HG03460 (cell line): Measurements from ENCODE around the gene STEAP4.

Experiments used
- ATAC-seq: cut with Tn5 transposase; IDR thresholded peaks from one replicate; pipeline ENCODE4 v1.9.1; 2021; ENCODE audit not compliant: unreplicated experiment

The STEAP4 gene

GRCh38 chr7:88306590-88307048, at the start of gene STEAP4:
Gene STEAP4 (minus strand): TSS chr7:88306894. CDS start chr7:88284269, 22,625 bp downstream.
- no peak for ATAC-seq

- ATAC-seq = no peak
Measured at GRCh38 chr7:88355011-88355410, 48.3 kb upstream of the STEAP4 start.

- ATAC-seq = no peak
Measured at GRCh38 chr7:88350118-88350517, 43.4 kb upstream of the STEAP4 start.

GRCh38 chr7:88347517-88347916, 40.8 kb upstream of the STEAP4 start:
- no peak for ATAC-seq

- ATAC-seq = no peak
Measured at GRCh38 chr7:88347090-88347489, 40.4 kb upstream of the STEAP4 start.

GRCh38 chr7:88346357-88346756, 39.7 kb upstream of the STEAP4 start:
- no peak for ATAC-seq

- no peak for ATAC-seq
Measured at GRCh38 chr7:88344956-88345832, 38.5 kb upstream of the STEAP4 start.

GRCh38 chr7:88344271-88344670, 37.6 kb upstream of the STEAP4 start:
- no peak for ATAC-seq

GRCh38 chr7:88339195-88339922, 32.7 kb upstream of the STEAP4 start:
- ATAC-seq = no peak

- ATAC-seq = no peak
Measured at GRCh38 chr7:88338503-88338902, 31.8 kb upstream of the STEAP4 start.

- no peak for ATAC-seq
Measured at GRCh38 chr7:88337572-88337971, 30.9 kb upstream of the STEAP4 start.

GRCh38 chr7:88331322-88331721, 24.6 kb upstream of the STEAP4 start:
- no peak for ATAC-seq

GRCh38 chr7:88329532-88330463, 23.1 kb upstream of the STEAP4 start:
- no peak for ATAC-seq

GRCh38 chr7:88328787-88329186, 22.1 kb upstream of the STEAP4 start:
- ATAC-seq = no peak

GRCh38 chr7:88324699-88325098, 18.0 kb upstream of the STEAP4 start:
- no peak for ATAC-seq

GRCh38 chr7:88322151-88322550, 15.5 kb upstream of the STEAP4 start:
- no peak for ATAC-seq

GRCh38 chr7:88321694-88322093, 15.0 kb upstream of the STEAP4 start:
- no peak for ATAC-seq

- no peak for ATAC-seq
Measured at GRCh38 chr7:88318196-88318595, 11.5 kb upstream of the STEAP4 start.

GRCh38 chr7:88317422-88317821, 10.7 kb upstream of the STEAP4 start:
- no peak for ATAC-seq

GRCh38 chr7:88316456-88316855, 9.8 kb upstream of the STEAP4 start:
- ATAC-seq = no peak

- ATAC-seq = no peak
Measured at GRCh38 chr7:88315522-88315921, 8.8 kb upstream of the STEAP4 start.
